Stimulated activated CD8-positive, alpha-beta memory T cell treated with anti-CD3 and anti-CD28 coated beads, Interleukin-4, amount 100 ng/mL, for 48 hours (primary cell): ENCODE results near the gene TMEM117.
"Not testable (repeated sequence)": the region's sequence is repeated elsewhere in the genome, so short reads cannot be mapped to it uniquely, and the experiment has no call there.

Source experiments
- DNase-seq: peaks from one replicate; pipeline ENCODE4 v3.0.0-alpha.2; 2020

The TMEM117 gene

GRCh38 chr12:43969882-43970281 lies 134.0 kb downstream of the TMEM117 start:
- DNase-seq: no peak

GRCh38 chr12:43973385-43973784 lies 137.5 kb downstream of the TMEM117 start:
- no peak for DNase-seq

GRCh38 chr12:43973993-43974392 lies 138.1 kb downstream of the TMEM117 start:
- no peak for DNase-seq

- no peak for DNase-seq
Measured at GRCh38 chr12:43976027-43976426, 140.1 kb downstream of the TMEM117 start.

GRCh38 chr12:43978556-43978955 lies 142.7 kb downstream of the TMEM117 start:
- DNase-seq: no peak

- no peak for DNase-seq
Measured at GRCh38 chr12:43979450-43979849, 143.6 kb downstream of the TMEM117 start.

- no peak for DNase-seq
Measured at GRCh38 chr12:43980627-43981191, 144.8 kb downstream of the TMEM117 start.

GRCh38 chr12:43981726-43982125 lies 145.8 kb downstream of the TMEM117 start:
- DNase-seq: no peak

- DNase-seq: no peak
Measured at GRCh38 chr12:43982544-43982943, 146.7 kb downstream of the TMEM117 start.

- no peak for DNase-seq
Measured at GRCh38 chr12:43988838-43989560, 153.1 kb downstream of the TMEM117 start.

- DNase-seq: no peak
Measured at GRCh38 chr12:43992856-43993255, 157.0 kb downstream of the TMEM117 start.

- DNase-seq: peak; percentile 36
Measured at GRCh38 chr12:44000309-44000952, 164.6 kb downstream of the TMEM117 start.

- DNase-seq: no peak
Measured at GRCh38 chr12:44002607-44003006, 166.7 kb downstream of the TMEM117 start.

GRCh38 chr12:44003721-44004120 lies 167.8 kb downstream of the TMEM117 start:
- DNase-seq: no peak

- no peak for DNase-seq
Measured at GRCh38 chr12:44015333-44015941, 179.6 kb downstream of the TMEM117 start.

GRCh38 chr12:44017216-44017615 lies 181.3 kb downstream of the TMEM117 start:
- DNase-seq: no peak

- DNase-seq: no peak
Measured at GRCh38 chr12:44019118-44019517, 183.2 kb downstream of the TMEM117 start.

- no peak for DNase-seq
Measured at GRCh38 chr12:44020555-44020954, 184.7 kb downstream of the TMEM117 start.

GRCh38 chr12:44021471-44021971 lies 185.6 kb downstream of the TMEM117 start:
- DNase-seq: no peak

- DNase-seq: no peak
Measured at GRCh38 chr12:44025499-44025898, 189.6 kb downstream of the TMEM117 start.

GRCh38 chr12:44026046-44026445 lies 190.2 kb downstream of the TMEM117 start:
- DNase-seq: no peak

GRCh38 chr12:44026926-44027325 lies 191.0 kb downstream of the TMEM117 start:
- DNase-seq: not testable (repeated sequence)

GRCh38 chr12:44029194-44029593 lies 193.3 kb downstream of the TMEM117 start:
- no peak for DNase-seq
